ENCODE measurements around the gene NKX1-1. TPM values are rescaled to one million over a fixed set of nuclear protein-coding genes. Genes with fewer than 3 reads are reported as not detected.

NKX1-1 gene
- polyA plus RNA-seq, 4 donors: not detected

GRCh38 chr4:1403177-1403583 lies 3.1 kb downstream of the NKX1-1 start:
- H3K27ac ChIP-seq (ENCODE audit: low read depth in 1 of 3, low read length in 2 of 3): no peak overlapping the region
- no peak for FAIRE-seq
- no peaks in the 10 kb centered on the region for H3K4me1 ChIP-seq (ENCODE audit: control insufficient read depth in 3 of 3, insufficient read depth in 2 of 3, low read depth in 1 of 3, low read length in 2 of 3)
- 7 to 14% (median 11%) methylated on average over 37 to 58 of the region's 58 CpGs for WGBS, 3 donors
- peaks cover 2 to 13% of the 10 kb centered on the region in 2 donors for H3K9me3 ChIP-seq (ENCODE audit: control insufficient read depth in 2 of 2, insufficient read depth in 1 of 2, low read depth in 1 of 2, low read length in 1 of 2)
- peaks cover 49 to 66% (median 51%) of the 10 kb centered on the region in 3 donors for H3K27me3 ChIP-seq (ENCODE audit: control insufficient read depth in 3 of 3, insufficient read depth in 3 of 3, low read length in 3 of 3)
- peak in 1 of 2 donors; percentile 8 for DNase-seq
- H3K4me3 ChIP-seq (ENCODE audit: low read depth in 1 of 3, low read length in 3 of 3): no peak overlapping the region
- no peaks in the 10 kb centered on the region for H3K36me3 ChIP-seq (ENCODE audit: control insufficient read depth in 3 of 3, insufficient read depth in 2 of 3, low read depth in 1 of 3, low read length in 3 of 3)

GRCh38 chr4:1402516-1403091 lies 3.6 kb downstream of the NKX1-1 start:
- WGBS, 3 donors: 7 to 11% (median 10%) methylated on average over 59 to 69 of the region's 69 CpGs
- H3K9me3 ChIP-seq (ENCODE audit: control insufficient read depth in 2 of 2, insufficient read depth in 1 of 2, low read depth in 1 of 2, low read length in 1 of 2): peaks cover 2 to 13% of the 10 kb centered on the region in 2 donors
- H3K27ac ChIP-seq (ENCODE audit: low read depth in 1 of 3, low read length in 2 of 3): no peak overlapping the region
- peaks cover 46 to 64% (median 48%) of the 10 kb centered on the region in 3 donors for H3K27me3 ChIP-seq (ENCODE audit: control insufficient read depth in 3 of 3, insufficient read depth in 3 of 3, low read length in 3 of 3)
- FAIRE-seq: no peak
- H3K36me3 ChIP-seq (ENCODE audit: control insufficient read depth in 3 of 3, insufficient read depth in 2 of 3, low read depth in 1 of 3, low read length in 3 of 3): no peaks in the 10 kb centered on the region
- H3K4me3 ChIP-seq (ENCODE audit: low read depth in 1 of 3, low read length in 3 of 3): no peak overlapping the region
- DNase-seq: peak in 1 of 2 donors; percentile 22
- no peaks in the 10 kb centered on the region for H3K4me1 ChIP-seq (ENCODE audit: control insufficient read depth in 3 of 3, insufficient read depth in 2 of 3, low read depth in 1 of 3, low read length in 2 of 3)

- no peak for FAIRE-seq
- 13 to 25% (median 18%) methylated on average over 21 to 24 of the region's 24 CpGs for WGBS, 3 donors
- peaks cover 41 to 58% (median 43%) of the 10 kb centered on the region in 3 donors for H3K27me3 ChIP-seq (ENCODE audit: control insufficient read depth in 3 of 3, insufficient read depth in 3 of 3, low read length in 3 of 3)
Observed at GRCh38 chr4:1402021-1402515, 4.2 kb downstream of the NKX1-1 start.

GRCh38 chr4:1401409-1402020 lies 4.7 kb downstream of the NKX1-1 start:
- DNase-seq (no peak), FAIRE-seq (no peak)
- no peaks in the 10 kb centered on the region for H3K36me3 ChIP-seq (ENCODE audit: control insufficient read depth in 3 of 3, insufficient read depth in 2 of 3, low read depth in 1 of 3, low read length in 3 of 3)
- no peak overlapping the region for H3K27ac ChIP-seq (ENCODE audit: low read depth in 1 of 3, low read length in 2 of 3)
- H3K27me3 ChIP-seq (ENCODE audit: control insufficient read depth in 3 of 3, insufficient read depth in 3 of 3, low read length in 3 of 3): peaks cover 35 to 54% (median 37%) of the 10 kb centered on the region in 3 donors
- no peak overlapping the region for H3K4me3 ChIP-seq (ENCODE audit: low read depth in 1 of 3, low read length in 3 of 3)
- peaks cover 5 to 21% of the 10 kb centered on the region in 2 donors for H3K9me3 ChIP-seq (ENCODE audit: control insufficient read depth in 2 of 2, insufficient read depth in 1 of 2, low read depth in 1 of 2, low read length in 1 of 2)
- H3K4me1 ChIP-seq (ENCODE audit: control insufficient read depth in 3 of 3, insufficient read depth in 2 of 3, low read depth in 1 of 3, low read length in 2 of 3): no peaks in the 10 kb centered on the region
- 41 to 43% (median 42%) methylated on average over 18 of the region's 18 CpGs for WGBS, 3 donors

More at GRCh38 chr4:1402021-1402515, 4.2 kb downstream of the NKX1-1 start:
- H3K36me3 ChIP-seq (ENCODE audit: control insufficient read depth in 3 of 3, insufficient read depth in 2 of 3, low read depth in 1 of 3, low read length in 3 of 3): no peaks in the 10 kb centered on the region
- no peak overlapping the region for H3K4me3 ChIP-seq (ENCODE audit: low read depth in 1 of 3, low read length in 3 of 3)
- DNase-seq: no peak
- no peaks in the 10 kb centered on the region for H3K4me1 ChIP-seq (ENCODE audit: control insufficient read depth in 3 of 3, insufficient read depth in 2 of 3, low read depth in 1 of 3, low read length in 2 of 3)
- peaks cover 2 to 15% of the 10 kb centered on the region in 2 donors for H3K9me3 ChIP-seq (ENCODE audit: control insufficient read depth in 2 of 2, insufficient read depth in 1 of 2, low read depth in 1 of 2, low read length in 1 of 2)
- no peak overlapping the region for H3K27ac ChIP-seq (ENCODE audit: low read depth in 1 of 3, low read length in 2 of 3)

GRCh38 chr4:1400831-1401408 lies 5.3 kb downstream of the NKX1-1 start:
- Histone ChIP-seq H3K4me3 (ENCODE audit: low read depth in 1 of 3, low read length in 3 of 3) (no peak overlapping the region), H3K4me1 (ENCODE audit: control insufficient read depth in 3 of 3, insufficient read depth in 2 of 3, low read depth in 1 of 3, low read length in 2 of 3) (no peaks in the 10 kb centered on the region), H3K27me3 (ENCODE audit: control insufficient read depth in 3 of 3, insufficient read depth in 3 of 3, low read length in 3 of 3) (peaks cover 31 to 54% (median 34%) of the 10 kb centered on the region in 3 donors), H3K9me3 (ENCODE audit: control insufficient read depth in 2 of 2, insufficient read depth in 1 of 2, low read depth in 1 of 2, low read length in 1 of 2) (peaks cover 5 to 27% of the 10 kb centered on the region in 2 donors), H3K36me3 (ENCODE audit: control insufficient read depth in 3 of 3, insufficient read depth in 2 of 3, low read depth in 1 of 3, low read length in 3 of 3) (no peaks in the 10 kb centered on the region), H3K27ac (ENCODE audit: low read depth in 1 of 3, low read length in 2 of 3) (no peak overlapping the region)
- 34 to 59% (median 44%) methylated on average over 11 to 14 of the region's 14 CpGs for WGBS, 3 donors
- no peak for FAIRE-seq
- no peak for DNase-seq

- FAIRE-seq (no peak), DNase-seq (no peak)
- no peak overlapping the region for H3K4me3 ChIP-seq (ENCODE audit: low read depth in 1 of 3, low read length in 3 of 3)
- H3K4me1 ChIP-seq (ENCODE audit: control insufficient read depth in 3 of 3, insufficient read depth in 2 of 3, low read depth in 1 of 3, low read length in 2 of 3): no peaks in the 10 kb centered on the region
- H3K27ac ChIP-seq (ENCODE audit: low read depth in 1 of 3, low read length in 2 of 3): no peak overlapping the region
- peaks cover 25 to 49% (median 30%) of the 10 kb centered on the region in 3 donors for H3K27me3 ChIP-seq (ENCODE audit: control insufficient read depth in 3 of 3, insufficient read depth in 3 of 3, low read length in 3 of 3)
- peaks cover 5 to 27% of the 10 kb centered on the region in 2 donors for H3K9me3 ChIP-seq (ENCODE audit: control insufficient read depth in 2 of 2, insufficient read depth in 1 of 2, low read depth in 1 of 2, low read length in 1 of 2)
- WGBS, 3 donors: 84 to 88% (median 86%) methylated on average over 11 of the region's 11 CpGs
- H3K36me3 ChIP-seq (ENCODE audit: control insufficient read depth in 3 of 3, insufficient read depth in 2 of 3, low read depth in 1 of 3, low read length in 3 of 3): peaks cover 0 to 3% (median 0%) of the 10 kb centered on the region in 3 donors
Observed at GRCh38 chr4:1400191-1400805, 5.9 kb downstream of the NKX1-1 start.

GRCh38 chr4:1399508-1400190 lies 6.6 kb downstream of the NKX1-1 start:
- no peak for DNase-seq
- Histone ChIP-seq H3K4me1 (ENCODE audit: control insufficient read depth in 3 of 3, insufficient read depth in 2 of 3, low read depth in 1 of 3, low read length in 2 of 3) (no peaks in the 10 kb centered on the region), H3K9me3 (ENCODE audit: control insufficient read depth in 2 of 2, insufficient read depth in 1 of 2, low read depth in 1 of 2, low read length in 1 of 2) (peaks cover 5 to 31% of the 10 kb centered on the region in 2 donors), H3K36me3 (ENCODE audit: control insufficient read depth in 3 of 3, insufficient read depth in 2 of 3, low read depth in 1 of 3, low read length in 3 of 3) (peaks cover 0 to 6% (median 0%) of the 10 kb centered on the region in 3 donors), H3K27me3 (ENCODE audit: control insufficient read depth in 3 of 3, insufficient read depth in 3 of 3, low read length in 3 of 3) (peaks cover 18 to 43% (median 26%) of the 10 kb centered on the region in 3 donors), H3K27ac (ENCODE audit: low read depth in 1 of 3, low read length in 2 of 3) (no peak overlapping the region), H3K4me3 (ENCODE audit: low read depth in 1 of 3, low read length in 3 of 3) (no peak overlapping the region)
- FAIRE-seq: no peak
- WGBS, 3 donors: 84 to 89% (median 87%) methylated on average over 15 of the region's 15 CpGs

All from small intestine (tissue), 7 donors.